SU-DHL-6 (cell line): Measurements from ENCODE around the gene PGM1.

Experiments used
- H2AFZ ChIP-seq: fragments of 200-600 bp; sonication (generic); 2 replicates; pipeline ENCODE4 v1.6.1; 2014; ENCODE audit warnings: low read depth, mild to moderate bottlenecking, moderate library complexity, mixed read lengths, antibody characterized with exemption, low read length; ENCODE audit not compliant: severe bottlenecking
- H3F3A ChIP-seq: fragments of 200-600 bp; shearing (Covaris generic); 2 replicates; pipeline ENCODE4 v1.6.0; 2016; ENCODE audit warnings: antibody characterized with exemption, mild to moderate bottlenecking; ENCODE audit not compliant: insufficient read depth
- H3K27ac ChIP-seq: fragments of 200-600 bp; sonication (generic); 2 replicates; pipeline ENCODE4 v1.5.1; 2016; ENCODE audit warnings: low read depth, mild to moderate bottlenecking, low read length, moderate library complexity, mixed read lengths
- H3K27me3 ChIP-seq: fragments of 200-600 bp; sonication (generic), shearing (Covaris generic); 2 replicates; pipeline ENCODE4 v1.6.0; 2014; ENCODE audit warnings: mild to moderate bottlenecking, low read length
- H3K36me3 ChIP-seq: fragments of 200-600 bp; sonication (generic); 2 replicates; pipeline ENCODE4 v1.6.1; 2014; ENCODE audit warnings: mild to moderate bottlenecking, low read length, mixed read lengths
- H3K4me2 ChIP-seq: fragments of 300-600, 200-600 bp; shearing (Covaris generic), sonication (generic); 2 replicates; pipeline ENCODE4 v1.6.0; 2014; ENCODE audit warnings: low read length, low read depth, mild to moderate bottlenecking; ENCODE audit not compliant: poor library complexity, severe bottlenecking
- H3K4me3 ChIP-seq: fragments of 200-600 bp; sonication (generic); 2 replicates; pipeline ENCODE4 v1.5.1; 2014; ENCODE audit warnings: antibody characterized with exemption, low read length, mild to moderate bottlenecking, mixed read lengths; ENCODE audit not compliant: insufficient read depth, poor library complexity, severe bottlenecking
- H3K79me2 ChIP-seq: fragments of 200-600 bp; sonication (generic); 2 replicates; pipeline ENCODE4 v1.6.1; 2014; ENCODE audit warnings: mild to moderate bottlenecking, low read length, moderate library complexity; ENCODE audit not compliant: insufficient read depth
- H3K9ac ChIP-seq: fragments of 200-600 bp; sonication (generic); 2 replicates; pipeline ENCODE4 v1.7.0; 2014; ENCODE audit warnings: mild to moderate bottlenecking, low read length
- H3K9me2 ChIP-seq: fragments of 200-600 bp; sonication (generic); replicated peaks from 2 replicates; pipeline ENCODE4 v1.6.1; 2014; ENCODE audit warnings: low read length; ENCODE audit not compliant: insufficient read depth
- H3K9me3 ChIP-seq: fragments of 200-600 bp; sonication (generic); 2 replicates; pipeline ENCODE4 v1.6.1; 2014; ENCODE audit warnings: low read length, mixed read lengths; ENCODE audit not compliant: insufficient read depth
- H4K20me1 ChIP-seq: fragments of 200-600 bp; sonication (generic); 2 replicates; pipeline ENCODE4 v1.6.1; 2014; ENCODE audit warnings: low read depth, mild to moderate bottlenecking, antibody characterized with exemption, low read length, moderate library complexity, mixed read lengths
- EZH2phosphoT487 ChIP-seq: fragments of 200-600 bp; sonication (generic), shearing (Covaris generic); conservative IDR thresholded peaks from 2 replicates; pipeline ENCODE4 v1.6.1; 2018; ENCODE audit warnings: mild to moderate bottlenecking, antibody characterized with exemption, low read length, moderate library complexity, mixed read lengths
- TF ChIP-seq, protein P1 (sequence below): fragments of 200-600 bp; sonication (generic); IDR thresholded peaks from one replicate; pipeline ENCODE4 v1.5.1; 2017; ENCODE audit warnings: antibody characterized with exemption, mild to moderate bottlenecking, low read length, moderate library complexity; ENCODE audit not compliant: insufficient read depth, poor library complexity, severe bottlenecking

The PGM1 gene

DNA sequence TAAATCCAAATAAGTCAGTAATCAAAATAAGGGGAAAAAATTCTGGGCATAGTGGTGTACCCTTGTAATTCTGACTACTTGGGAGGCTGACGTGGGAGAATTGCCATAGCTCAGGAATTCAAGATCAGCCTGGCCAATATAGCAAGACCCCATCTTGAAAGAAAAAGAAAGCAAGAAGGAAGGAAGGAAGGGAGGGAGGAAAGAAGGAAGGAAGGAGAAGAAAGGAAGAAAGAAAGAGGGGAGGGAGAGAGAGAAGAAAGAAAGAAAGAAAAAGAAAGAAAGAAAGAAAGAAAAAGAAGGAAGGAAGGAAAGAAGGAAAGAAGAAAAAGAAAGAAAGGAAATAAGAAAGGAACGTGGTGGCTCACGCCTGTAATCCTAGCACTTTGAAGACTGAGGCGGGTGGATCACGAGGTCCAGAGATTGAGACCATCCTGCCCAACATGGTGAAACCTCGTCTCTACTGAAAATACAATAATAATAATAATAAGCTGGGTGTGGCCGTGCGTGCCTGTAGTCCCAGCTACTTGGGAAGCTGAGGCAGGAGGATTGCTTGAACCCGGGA lies 116.1 kb downstream of the PGM1 start:
- Histone ChIP-seq H3K4me3 (no peak overlapping the region), H3K9ac (no peak overlapping the region), H3F3A (no peaks in the 10 kb centered on the region), H3K9me2 (no peaks in the 10 kb centered on the region), H3K36me3 (no peaks in the 10 kb centered on the region), H3K27ac (no peak overlapping the region), H2AFZ (no peak overlapping the region), H3K9me3 (no peaks in the 10 kb centered on the region), H3K27me3 (no peaks in the 10 kb centered on the region), H4K20me1 (no peaks in the 10 kb centered on the region), H3K4me2 (no peak overlapping the region), H3K79me2 (no peaks in the 10 kb centered on the region)
- TF ChIP-seq EZH2phosphoT487: no peak
- TF ChIP-seq, protein P1, sequence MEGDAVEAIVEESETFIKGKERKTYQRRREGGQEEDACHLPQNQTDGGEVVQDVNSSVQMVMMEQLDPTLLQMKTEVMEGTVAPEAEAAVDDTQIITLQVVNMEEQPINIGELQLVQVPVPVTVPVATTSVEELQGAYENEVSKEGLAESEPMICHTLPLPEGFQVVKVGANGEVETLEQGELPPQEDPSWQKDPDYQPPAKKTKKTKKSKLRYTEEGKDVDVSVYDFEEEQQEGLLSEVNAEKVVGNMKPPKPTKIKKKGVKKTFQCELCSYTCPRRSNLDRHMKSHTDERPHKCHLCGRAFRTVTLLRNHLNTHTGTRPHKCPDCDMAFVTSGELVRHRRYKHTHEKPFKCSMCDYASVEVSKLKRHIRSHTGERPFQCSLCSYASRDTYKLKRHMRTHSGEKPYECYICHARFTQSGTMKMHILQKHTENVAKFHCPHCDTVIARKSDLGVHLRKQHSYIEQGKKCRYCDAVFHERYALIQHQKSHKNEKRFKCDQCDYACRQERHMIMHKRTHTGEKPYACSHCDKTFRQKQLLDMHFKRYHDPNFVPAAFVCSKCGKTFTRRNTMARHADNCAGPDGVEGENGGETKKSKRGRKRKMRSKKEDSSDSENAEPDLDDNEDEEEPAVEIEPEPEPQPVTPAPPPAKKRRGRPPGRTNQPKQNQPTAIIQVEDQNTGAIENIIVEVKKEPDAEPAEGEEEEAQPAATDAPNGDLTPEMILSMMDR: no peak
